ENCODE results near the gene TALDO1.

DNA sequence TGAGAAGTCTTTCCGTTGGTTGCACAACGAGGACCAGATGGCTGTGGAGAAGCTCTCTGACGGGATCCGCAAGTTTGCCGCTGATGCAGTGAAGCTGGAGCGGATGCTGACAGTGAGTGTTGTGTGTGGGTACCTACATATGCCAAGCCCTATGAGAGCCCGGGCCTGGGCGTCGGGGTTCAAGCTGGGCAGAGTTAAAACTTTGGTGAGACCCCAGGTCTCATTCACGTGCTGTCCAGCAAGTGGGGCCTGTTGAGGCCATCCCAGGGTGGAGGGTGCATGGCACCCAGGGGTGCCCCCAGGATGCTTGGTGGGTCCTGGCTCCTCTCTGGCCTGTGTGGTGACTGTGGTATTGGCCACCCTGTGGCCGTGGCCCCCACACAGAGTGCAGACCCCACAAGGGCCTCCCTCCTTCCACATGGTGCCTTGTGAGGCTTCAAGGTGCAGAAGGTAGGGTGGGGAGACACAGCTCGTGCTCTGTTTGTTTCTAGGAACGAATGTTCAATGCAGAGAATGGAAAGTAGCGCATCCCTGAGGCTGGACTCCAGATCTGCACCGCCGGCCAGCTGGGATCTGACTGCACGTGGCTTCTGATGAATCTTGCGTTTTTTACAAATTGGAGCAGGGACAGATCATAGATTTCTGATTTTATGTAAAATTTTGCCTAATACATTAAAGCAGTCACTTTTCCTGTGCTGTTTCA is 17.2 kb downstream of the TALDO1 start:
- TF ChIP-seq EP300 (IDR thresholded peaks at IDR 0.05) (no peak), CTCF (IDR thresholded peaks at IDR 0.05) (no peak), POLR2A (IDR thresholded peaks at IDR 0.05) (no peak)
